ENCODE measurements around the gene STARD7. TPM values are rescaled to one million over a fixed set of nuclear protein-coding genes. Genes with fewer than 3 reads are reported as not detected.

Gene STARD7
- total RNA-seq, 1 donor from 2014 or later: 103 TPM

- Histone ChIP-seq H3K4me1 (ENCODE audit: insufficient read depth, low read length) (peaks cover 42% of the 10 kb centered on the region), H3K36me3 (ENCODE audit: insufficient read depth, low read length) (no peaks in the 10 kb centered on the region), H3K9ac (ENCODE audit: low read length) (no peak overlapping the region), H2AFZ (ENCODE audit: low read depth, low read length) (no peak overlapping the region), H3K79me2 (ENCODE audit: insufficient read depth, low read length) (no peaks in the 10 kb centered on the region), H3K27ac (ENCODE audit: low read depth, low read length) (no peak overlapping the region), H4K20me1 (ENCODE audit: insufficient read depth, low read length) (peaks cover 13% of the 10 kb centered on the region), H3K4me3 (ENCODE audit: insufficient read depth, low read depth, low read length) (peak overlapping the region; percentile 55), H3K9me3 (ENCODE audit: insufficient read depth, low read depth, low read length) (no peaks in the 10 kb centered on the region), H3K4me2 (ENCODE audit: low read length) (peak overlapping the region; percentile 88), H3K27me3 (ENCODE audit: insufficient read depth, low read length) (no peaks in the 10 kb centered on the region)
- TF ChIP-seq EZH2 (IDR thresholded peaks at IDR 0.05; ENCODE audit: insufficient read depth, low read length): no peak
- TF ChIP-seq CTCF (IDR thresholded peaks at IDR 0.05; ENCODE audit: insufficient read depth, low read depth, low read length): no peak
- no peak overlapping the region for H3K27ac Mint-ChIP-seq (ENCODE audit: unreplicated experiment)
- H3K9me3 Mint-ChIP-seq (ENCODE audit: unreplicated experiment): no peaks in the 10 kb centered on the region
- peak overlapping the region; percentile 75 for H3K4me3 Mint-ChIP-seq (ENCODE audit: unreplicated experiment)
- FAIRE-seq (no peak), DNase-seq (ENCODE audit: low read depth) (no peak)
- no peaks in the 10 kb centered on the region for H3K36me3 Mint-ChIP-seq (ENCODE audit: low read depth, unreplicated experiment)
- peaks cover 31% of the 10 kb centered on the region for H3K27me3 Mint-ChIP-seq (ENCODE audit: low read depth, unreplicated experiment)
- H3K4me1 Mint-ChIP-seq (ENCODE audit: low read depth, unreplicated experiment): peaks cover 4% of the 10 kb centered on the region
Observed at GRCh38 chr2:96143848-96144480, 64.7 kb downstream of the STARD7 start.

GRCh38 chr2:96143231-96143847 is 65.3 kb downstream of the STARD7 start:
- no peaks in the 10 kb centered on the region for H3K79me2 ChIP-seq (ENCODE audit: insufficient read depth, low read length)
- TF ChIP-seq EZH2 (IDR thresholded peaks at IDR 0.05; ENCODE audit: insufficient read depth, low read length) (no peak), CTCF (IDR thresholded peaks at IDR 0.05; ENCODE audit: insufficient read depth, low read depth, low read length) (no peak)
- no peaks in the 10 kb centered on the region for H3K36me3 ChIP-seq (ENCODE audit: insufficient read depth, low read length)
- no peak overlapping the region for H3K27ac ChIP-seq (ENCODE audit: low read depth, low read length)
- Mint-ChIP-seq H3K4me1 (ENCODE audit: low read depth, unreplicated experiment) (peaks cover 3% of the 10 kb centered on the region), H3K9me3 (ENCODE audit: unreplicated experiment) (no peaks in the 10 kb centered on the region), H3K27ac (ENCODE audit: unreplicated experiment) (no peak overlapping the region), H3K27me3 (ENCODE audit: low read depth, unreplicated experiment) (peaks cover 33% of the 10 kb centered on the region), H3K4me3 (ENCODE audit: unreplicated experiment) (peak overlapping the region; percentile 70), H3K36me3 (ENCODE audit: low read depth, unreplicated experiment) (no peaks in the 10 kb centered on the region)
- FAIRE-seq (no peak), DNase-seq (ENCODE audit: low read depth) (no peak)
- H2AFZ ChIP-seq (ENCODE audit: low read depth, low read length): no peak overlapping the region
- peak overlapping the region; percentile 88 for H3K4me2 ChIP-seq (ENCODE audit: low read length)
- H3K4me3 ChIP-seq (ENCODE audit: insufficient read depth, low read depth, low read length): no peak overlapping the region
- H4K20me1 ChIP-seq (ENCODE audit: insufficient read depth, low read length): peaks cover 13% of the 10 kb centered on the region
- H3K9ac ChIP-seq (ENCODE audit: low read length): no peak overlapping the region
- no peaks in the 10 kb centered on the region for H3K9me3 ChIP-seq (ENCODE audit: insufficient read depth, low read depth, low read length)
- peaks cover 37% of the 10 kb centered on the region for H3K4me1 ChIP-seq (ENCODE audit: insufficient read depth, low read length)
- no peaks in the 10 kb centered on the region for H3K27me3 ChIP-seq (ENCODE audit: insufficient read depth, low read length)

Measured in astrocyte (in vitro differentiated cells and primary cell).